ENCODE data around the gene ARHGAP32. TPM values are rescaled to one million over a fixed set of nuclear protein-coding genes. Genes with fewer than 3 reads are reported as not detected.
"Not testable (repeated sequence)": the region's sequence is repeated elsewhere in the genome, so short reads cannot be mapped to it uniquely, and the experiment has no call there.

Gene ARHGAP32
- total RNA-seq, 1 donor from 2014 or later = 41.5 TPM

GRCh38 chr11:129034001-129034400, 158.1 kb downstream of the ARHGAP32 start:
- no peak for DNase-seq (ENCODE audit: low spot score)

DNA sequence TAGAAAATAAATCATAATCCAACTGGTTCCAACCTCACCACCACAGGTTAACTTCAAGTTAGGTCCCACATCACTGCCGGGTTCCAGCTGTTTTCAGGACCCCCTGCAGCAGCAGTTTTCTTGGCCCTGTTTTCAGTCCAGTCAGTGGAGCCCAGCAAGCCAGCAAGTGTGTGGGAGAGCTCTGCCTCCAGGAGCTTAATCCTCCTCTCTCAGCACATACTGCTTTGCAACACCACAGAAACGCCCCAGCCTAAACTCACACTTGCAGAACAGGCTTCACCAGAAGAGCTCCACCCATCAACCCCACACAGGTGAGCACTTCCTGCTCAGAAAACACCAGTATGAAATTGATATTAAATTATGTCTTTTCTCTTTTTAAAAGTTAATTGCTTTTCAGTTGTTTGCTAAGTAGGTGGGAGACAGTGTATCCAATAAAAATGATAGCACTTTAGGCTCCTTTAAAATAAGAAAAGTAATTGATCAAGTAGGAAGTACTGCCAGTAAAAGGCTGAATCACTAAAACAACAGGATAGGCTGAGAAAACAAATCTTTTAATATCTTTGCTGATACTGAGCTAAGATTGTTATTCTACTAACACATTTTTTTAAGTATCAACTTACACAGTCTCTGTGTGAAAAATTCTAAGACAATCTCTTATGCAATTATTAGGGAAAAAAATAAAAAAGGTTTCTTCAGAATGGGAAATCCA, 168.0 kb downstream of the ARHGAP32 start:
- peak; percentile 74 for DNase-seq (ENCODE audit: low spot score)

GRCh38 chr11:129021295-129021694, 170.8 kb downstream of the ARHGAP32 start:
- DNase-seq (ENCODE audit: low spot score) = no peak

- DNase-seq (ENCODE audit: low spot score) = no peak
These were observed 173.1 kb downstream of the ARHGAP32 start for GRCh38 chr11:129018991-129019390.

- no peak for DNase-seq (ENCODE audit: low spot score)
These were observed 174.0 kb downstream of the ARHGAP32 start for GRCh38 chr11:129018126-129018525.

GRCh38 chr11:129013737-129014475, 178.2 kb downstream of the ARHGAP32 start:
- DNase-seq (ENCODE audit: low spot score) = no peak

- DNase-seq (ENCODE audit: low spot score) = no peak
These were observed 179.2 kb downstream of the ARHGAP32 start for GRCh38 chr11:129012880-129013279.

- no peak for DNase-seq (ENCODE audit: low spot score)
These were observed 186.0 kb downstream of the ARHGAP32 start for GRCh38 chr11:129006161-129006560.

DNA sequence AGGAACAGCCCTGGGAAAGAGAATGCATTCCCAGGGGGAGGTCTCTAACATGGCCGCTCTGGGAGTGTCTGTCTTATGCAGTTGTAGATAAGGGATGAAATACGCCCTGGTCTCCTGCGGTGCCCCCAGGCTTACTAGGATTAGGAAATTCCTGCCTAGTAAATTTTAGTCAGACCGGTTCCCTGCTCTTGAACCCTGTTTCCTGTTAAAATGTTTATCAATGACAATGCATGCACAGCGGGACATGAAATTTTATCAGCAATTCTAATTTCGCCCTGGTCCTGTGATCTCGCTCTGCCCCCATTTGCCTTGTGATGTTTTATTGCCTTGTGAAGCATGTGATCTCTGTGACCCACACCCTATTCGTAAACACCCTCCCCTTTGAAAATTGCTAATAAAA, 193.0 kb downstream of the ARHGAP32 start:
- not testable (repeated sequence) for DNase-seq (ENCODE audit: low spot score)

DNA sequence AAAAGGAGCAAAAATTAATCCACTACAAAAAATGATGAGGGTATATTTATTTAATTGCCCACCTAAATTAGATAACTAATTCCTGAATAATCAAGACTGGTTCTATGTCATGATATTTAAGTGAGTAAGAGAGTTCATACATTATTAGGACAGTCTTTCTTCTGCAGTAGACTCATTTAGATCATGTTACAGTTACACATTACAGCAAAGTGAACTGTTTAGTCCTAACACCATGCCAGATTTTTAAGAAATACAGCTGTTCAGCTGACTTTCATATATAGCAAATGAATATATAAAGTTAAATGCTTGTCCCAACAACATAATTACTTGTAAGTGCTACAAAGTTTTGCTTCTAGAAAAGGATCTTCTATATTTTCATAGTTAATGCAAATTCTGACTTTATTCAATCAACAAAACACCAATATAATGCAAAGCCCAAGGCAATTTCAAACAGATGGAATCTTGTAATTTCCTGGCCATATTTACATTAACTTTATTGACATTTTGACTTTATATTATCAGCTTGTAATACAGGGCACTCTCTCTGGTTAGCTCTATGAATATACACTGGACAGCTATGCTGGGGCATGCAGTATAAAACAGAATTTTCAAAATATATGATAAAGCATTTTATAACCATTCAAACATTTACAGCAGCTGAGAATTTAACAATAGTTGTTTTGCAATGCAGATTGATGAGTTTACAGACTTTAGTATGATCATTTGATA, 203.7 kb downstream of the ARHGAP32 start:
- DNase-seq (ENCODE audit: low spot score) = no peak

DNA sequence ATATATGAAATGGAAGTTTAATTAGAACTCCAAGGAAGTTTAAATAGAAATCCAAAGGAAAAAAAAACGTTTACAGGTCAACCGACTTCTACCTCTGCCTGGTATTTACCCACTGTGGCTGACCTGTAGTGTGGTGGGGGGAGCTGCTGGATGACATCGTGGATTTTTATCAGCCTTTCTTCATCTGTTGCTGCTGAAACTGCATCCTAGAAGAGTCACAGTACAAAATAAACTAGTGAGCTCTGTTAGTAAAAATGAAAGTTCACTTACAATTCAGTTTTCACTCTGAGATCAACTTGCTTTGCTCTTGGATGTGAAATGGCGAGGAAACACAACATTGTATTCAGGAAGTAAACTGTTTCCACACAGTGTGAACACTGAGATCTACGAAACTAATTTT, 206.2 kb downstream of the ARHGAP32 start:
- DNase-seq (ENCODE audit: low spot score) = no peak

GRCh38 chr11:128983023-128983422, 209.1 kb downstream of the ARHGAP32 start:
- no peak for DNase-seq (ENCODE audit: low spot score)

GRCh38 chr11:128981254-128981653, 210.9 kb downstream of the ARHGAP32 start:
- DNase-seq (ENCODE audit: low spot score) = no peak

DNA sequence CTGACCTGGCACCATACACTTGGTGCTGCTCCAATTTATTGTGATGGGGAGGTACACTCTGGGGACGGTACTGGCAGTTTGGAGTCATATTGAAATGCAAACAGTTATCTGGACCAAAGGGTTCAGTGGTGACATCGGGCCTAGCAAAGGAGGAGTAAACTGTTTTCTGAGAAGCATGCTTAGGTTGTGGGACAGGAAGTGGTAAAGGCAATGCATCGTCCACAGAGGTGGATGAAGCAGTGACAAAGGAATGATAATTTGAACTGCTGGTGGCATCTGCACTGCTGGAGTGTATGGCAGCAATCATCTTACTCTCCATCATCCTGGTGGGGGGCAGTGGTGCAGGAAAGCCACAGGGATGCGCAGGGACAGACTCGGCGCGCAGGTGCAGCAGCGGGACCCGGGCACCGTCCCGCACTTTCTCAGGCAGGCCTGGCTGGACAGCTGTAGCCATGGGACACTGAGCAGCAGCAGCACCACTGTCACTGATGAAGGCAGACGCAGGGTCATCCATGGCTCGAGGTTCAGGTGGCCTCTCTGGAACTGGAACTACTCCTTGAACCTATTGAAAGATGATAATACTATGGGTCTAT, 221.4 kb downstream of the ARHGAP32 start:
- no peak for DNase-seq (ENCODE audit: low spot score)

DNA sequence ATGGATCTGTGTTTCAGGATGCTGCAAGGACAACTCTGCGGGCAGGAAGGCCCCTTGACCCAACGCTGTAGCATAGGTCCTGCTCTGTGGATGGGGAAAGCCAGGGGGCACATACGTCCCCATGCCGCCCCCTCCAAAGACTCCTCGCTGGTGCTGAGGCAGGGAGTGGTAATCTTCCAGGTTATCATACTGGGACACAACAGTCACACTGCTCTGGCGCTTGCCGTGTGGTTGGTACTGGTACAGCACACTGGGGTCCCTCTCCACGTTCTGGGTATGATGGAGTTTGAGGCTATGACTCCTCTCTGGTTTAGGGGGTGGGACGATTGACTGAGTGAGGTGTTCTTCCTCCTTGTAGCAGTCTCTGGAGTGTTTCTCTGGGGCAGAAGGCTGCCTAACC, 223.2 kb downstream of the ARHGAP32 start:
- no peak for DNase-seq (ENCODE audit: low spot score)

- DNase-seq (ENCODE audit: low spot score) = no peak
These were observed 224.5 kb downstream of the ARHGAP32 start for GRCh38 chr11:128967578-128967977.

DNA sequence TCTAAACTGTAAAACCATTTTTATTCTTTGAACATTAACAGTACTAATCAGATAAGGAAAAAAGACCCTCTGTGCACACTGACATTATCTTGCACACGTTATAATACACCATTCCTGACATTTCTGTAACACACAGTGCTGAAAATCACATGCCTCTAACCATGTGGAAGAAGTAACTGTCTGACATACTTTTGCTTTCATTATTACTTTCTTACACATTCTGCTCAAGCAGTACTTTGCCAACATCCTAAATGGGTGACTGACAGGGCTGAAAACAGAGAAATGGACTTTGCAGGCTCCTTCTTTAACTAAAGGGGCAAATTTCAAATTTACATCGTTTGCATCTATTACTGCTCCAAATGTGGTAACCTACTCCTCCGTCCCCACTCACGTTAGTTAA, 226.6 kb downstream of the ARHGAP32 start:
- no peak for DNase-seq (ENCODE audit: low spot score)

- DNase-seq (ENCODE audit: low spot score) = no peak
These were observed 227.6 kb downstream of the ARHGAP32 start for GRCh38 chr11:128964463-128964930.

DNA sequence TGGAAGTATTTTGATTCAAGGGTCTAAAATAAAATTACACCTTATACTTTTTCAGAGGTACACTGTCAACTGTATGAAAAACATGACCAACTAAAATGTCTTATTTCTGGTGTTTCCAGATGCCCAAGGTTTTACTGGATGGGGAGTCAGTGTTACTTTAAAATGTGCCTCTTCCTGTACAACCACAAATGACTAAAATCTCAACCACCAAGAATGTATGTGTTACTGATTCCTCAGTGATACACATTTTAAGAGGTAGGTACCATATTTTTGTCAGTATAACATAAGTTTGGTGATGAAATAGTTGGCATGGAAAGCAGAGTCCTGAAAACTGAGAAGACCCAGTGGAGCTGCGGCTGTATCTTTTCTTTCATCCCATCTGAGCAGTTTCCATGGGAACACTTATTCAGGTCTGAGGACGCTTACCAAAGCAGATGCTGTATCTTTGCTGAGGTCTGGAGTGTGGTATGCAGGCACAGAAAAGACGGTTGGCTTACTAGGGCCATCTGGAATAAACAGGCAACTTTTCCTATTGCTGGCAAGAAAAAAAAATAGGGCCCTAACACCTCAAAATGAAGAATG, 228.3 kb downstream of the ARHGAP32 start:
- DNase-seq (ENCODE audit: low spot score) = no peak

- DNase-seq (ENCODE audit: low spot score) = no peak
These were observed 229.2 kb downstream of the ARHGAP32 start for GRCh38 chr11:128962896-128963295.

DNA sequence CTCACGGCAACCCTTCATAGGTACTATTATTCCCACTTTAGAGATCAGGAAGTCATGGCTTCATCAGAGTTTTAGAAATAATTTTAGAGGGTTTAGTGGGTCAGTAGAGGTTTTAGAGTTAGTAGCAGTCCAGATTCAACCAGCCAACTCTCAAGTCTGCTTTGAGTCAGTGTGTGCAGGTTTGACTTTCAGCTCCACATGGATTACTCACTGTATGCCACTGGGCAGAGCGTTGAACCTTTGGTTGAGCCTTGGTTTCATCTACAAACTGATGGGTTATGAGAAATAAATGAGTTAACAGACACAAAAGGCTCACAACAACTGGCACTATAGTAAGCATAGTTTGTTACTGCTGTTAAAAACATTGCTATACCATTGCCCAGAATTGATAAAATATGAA, 230.5 kb downstream of the ARHGAP32 start:
- DNase-seq (ENCODE audit: low spot score) = no peak

DNA sequence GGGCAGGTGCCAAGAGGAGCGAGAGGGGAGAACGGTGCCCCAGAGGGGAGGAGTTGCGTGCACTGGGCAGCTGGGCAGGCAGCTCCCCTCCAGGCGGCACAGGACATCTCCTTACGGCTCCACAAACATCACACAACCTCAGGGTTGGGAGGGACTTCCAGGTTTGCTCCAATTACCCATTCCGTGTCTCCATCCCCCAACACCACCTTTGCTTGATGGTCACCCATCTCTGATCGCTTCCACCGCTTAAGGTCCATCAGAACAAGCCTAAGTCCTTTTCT, 235.0 kb downstream of the ARHGAP32 start:
- no peak for DNase-seq (ENCODE audit: low spot score)

All from mucosa of gallbladder (tissue), 1 donor.